ENCODE measurements around the gene PRR20E.
"Not testable (repeated sequence)": the region's sequence is repeated elsewhere in the genome, so short reads cannot be mapped to it uniquely, and the experiment has no call there.

The PRR20E gene

DNA sequence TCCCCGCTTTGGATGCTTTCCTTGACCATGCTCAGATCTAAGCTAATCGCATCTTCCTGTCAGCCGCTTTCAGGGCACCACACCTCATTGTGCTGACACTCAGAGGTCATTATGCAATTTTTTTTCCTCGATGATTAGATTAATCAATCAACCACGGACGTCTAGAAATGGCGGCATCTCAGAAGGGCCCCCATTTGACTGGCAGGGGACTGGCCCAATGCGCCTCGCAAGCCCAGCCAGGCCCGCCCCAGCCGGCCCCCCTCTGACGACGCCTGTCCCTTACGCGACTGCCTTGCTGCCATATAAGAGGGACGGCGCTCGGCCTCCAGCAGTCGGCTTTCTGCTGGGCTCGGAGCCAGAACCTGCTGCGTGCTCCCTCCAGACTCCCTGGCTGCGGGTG, at the start of gene PRR20E:
Gene PRR20E (plus strand): TSS at position 301 of the 400 bp plus-strand sequence. CDS start 387 bp downstream, outside the sequence.
- DNase-seq = not testable (repeated sequence)

DNA sequence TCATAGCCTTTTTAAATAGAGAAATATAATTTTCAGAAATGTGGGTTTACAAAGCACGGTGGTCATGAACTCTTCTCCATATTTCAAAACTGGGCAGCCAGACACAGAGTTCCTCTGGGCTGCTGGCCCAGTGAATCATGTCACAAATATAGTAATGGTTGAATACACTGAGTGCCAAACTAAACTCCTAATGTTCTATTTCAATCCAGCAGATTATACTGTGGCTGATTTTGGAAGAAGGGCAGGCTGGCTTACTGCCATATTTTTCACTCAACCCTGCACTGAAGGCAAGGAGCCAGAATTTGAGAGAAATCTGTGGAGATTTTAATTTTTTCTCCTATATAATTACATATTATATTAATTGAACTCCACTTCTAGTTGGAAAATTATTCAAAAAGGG, 43.3 kb upstream of the PRR20E start:
- no peak for DNase-seq

DNA sequence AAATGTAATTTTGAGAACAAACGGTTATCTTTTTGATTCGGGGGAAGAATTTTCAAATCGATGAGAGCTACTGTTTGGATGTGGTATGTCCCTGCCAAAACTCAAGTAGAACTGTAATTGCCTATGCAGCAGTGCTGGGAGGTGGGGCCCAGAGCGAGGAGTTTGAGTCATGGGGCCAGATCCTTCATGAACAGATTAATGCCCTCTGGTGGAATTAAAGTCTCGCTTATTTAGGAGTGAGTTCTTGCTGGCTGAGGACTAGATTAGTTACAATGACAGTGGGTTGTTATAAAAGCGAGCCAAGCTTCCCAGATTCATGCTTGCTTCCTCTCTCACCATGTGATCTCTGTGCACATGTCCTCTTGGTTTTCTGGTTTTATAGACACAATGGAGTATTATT, 38.1 kb upstream of the PRR20E start:
- DNase-seq = no peak

DNA sequence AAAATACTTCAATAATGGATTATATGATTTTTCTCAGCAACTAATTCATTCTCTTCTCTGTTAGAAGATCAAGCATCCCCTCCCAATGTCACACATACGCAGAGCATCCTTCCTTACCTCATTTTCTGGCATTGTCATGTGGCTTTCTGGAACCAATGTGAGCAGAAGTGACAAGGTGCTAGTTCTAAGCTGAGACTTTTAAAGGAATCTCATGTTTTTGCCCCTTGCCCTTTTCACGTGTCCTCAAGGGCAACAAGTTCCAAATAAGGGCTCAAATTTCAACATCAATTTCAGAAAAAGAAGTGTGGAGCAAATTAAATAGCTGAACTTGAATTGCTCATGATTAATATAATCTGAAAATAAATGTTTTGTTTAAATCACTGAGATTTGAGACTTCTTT, 30.9 kb upstream of the PRR20E start:
- DNase-seq = no peak

DNA sequence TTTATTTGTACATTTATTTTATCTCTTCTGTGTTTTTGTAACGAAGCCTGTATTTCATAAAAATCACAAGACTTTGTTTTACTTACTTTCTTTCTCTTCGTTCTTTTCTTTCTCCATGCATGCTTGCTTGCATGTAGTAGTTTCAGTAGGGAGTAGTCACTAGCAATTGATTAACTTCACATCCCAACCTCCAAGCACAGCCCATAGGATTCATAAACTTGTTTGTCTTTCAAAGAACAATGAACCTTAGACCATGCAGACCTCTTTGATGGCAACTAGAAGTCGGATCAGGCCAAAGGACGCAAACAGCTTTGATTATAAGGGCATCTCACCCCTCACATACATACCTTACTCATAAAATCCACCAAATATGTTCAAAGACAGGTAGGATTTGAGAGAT, 29.4 kb upstream of the PRR20E start:
- DNase-seq = no peak

DNA sequence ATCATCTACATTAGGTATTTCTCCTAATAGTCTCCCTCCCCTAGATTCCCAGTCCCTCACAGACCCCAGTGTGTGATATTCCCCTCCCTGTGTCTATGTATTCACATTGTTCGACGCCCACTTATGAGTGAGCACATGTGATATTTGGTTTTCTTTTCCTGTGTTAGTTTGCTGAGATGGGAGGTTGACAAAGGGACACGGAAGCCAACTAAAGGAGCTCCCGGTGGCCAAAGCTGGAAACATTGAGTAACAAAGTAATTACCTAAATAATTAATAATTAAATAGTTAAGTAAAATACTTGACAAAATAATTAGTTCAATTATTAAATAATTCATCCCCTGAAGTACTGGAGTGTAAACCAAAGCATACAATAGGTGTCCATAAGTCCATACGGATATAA, 28.0 kb upstream of the PRR20E start:
- no peak for DNase-seq

DNA sequence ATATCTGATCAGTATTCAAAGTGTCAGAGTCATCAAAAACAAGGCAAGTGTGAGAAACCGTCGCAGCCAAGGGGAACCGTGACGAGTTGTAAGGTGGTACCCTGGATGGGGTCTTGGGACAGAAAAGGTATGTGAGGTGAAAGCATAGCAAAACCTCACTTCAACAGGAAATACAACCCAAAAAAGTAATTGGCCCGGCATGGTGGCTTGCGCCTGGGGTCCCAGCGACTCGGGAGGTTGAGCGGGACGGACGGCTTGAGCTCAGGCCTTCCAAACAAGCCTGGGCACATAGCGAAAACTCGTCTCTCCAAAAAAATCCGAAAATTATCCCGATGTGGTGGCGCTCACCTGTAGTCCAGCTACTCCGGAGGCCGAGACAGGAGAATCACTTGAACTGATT, 27.2 kb upstream of the PRR20E start:
- not testable (repeated sequence) for DNase-seq

DNA sequence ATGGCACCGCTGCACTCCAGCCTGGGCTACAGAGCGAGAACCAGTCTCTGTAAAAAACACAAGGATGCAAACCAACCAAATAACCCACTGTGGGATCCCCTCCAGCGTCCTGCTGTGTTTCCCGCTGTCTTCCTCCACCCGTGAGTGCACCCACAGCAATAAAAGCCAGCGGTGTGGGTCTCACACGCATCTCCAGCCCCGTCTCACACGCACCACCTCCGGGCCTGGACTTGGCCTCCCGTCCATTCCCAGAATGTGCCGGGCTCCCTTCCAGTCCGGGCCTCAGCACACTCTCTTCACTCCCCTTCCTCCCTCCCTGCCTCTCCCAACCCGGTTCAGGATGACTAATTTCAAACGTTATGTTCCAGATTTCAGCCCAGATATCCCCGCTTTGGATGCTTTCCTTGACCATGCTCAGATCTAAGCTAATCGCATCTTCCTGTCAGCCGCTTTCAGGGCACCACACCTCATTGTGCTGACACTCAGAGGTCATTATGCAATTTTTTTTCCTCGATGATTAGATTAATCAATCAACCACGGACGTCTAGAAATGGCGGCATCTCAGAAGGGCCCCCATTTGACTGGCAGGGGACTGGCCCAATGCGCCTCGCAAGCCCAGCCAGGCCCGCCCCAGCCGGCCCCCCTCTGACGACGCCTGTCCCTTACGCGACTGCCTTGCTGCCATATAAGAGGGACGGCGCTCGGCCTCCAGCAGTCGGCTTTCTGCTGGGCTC, 26.6 kb upstream of the PRR20E start, which contains the start of gene PRR20A:
Gene PRR20A (plus strand): TSS at position 684 of the 734 bp plus-strand sequence. CDS start 387 bp downstream, outside the sequence.
- not testable (repeated sequence) for DNase-seq

DNA sequence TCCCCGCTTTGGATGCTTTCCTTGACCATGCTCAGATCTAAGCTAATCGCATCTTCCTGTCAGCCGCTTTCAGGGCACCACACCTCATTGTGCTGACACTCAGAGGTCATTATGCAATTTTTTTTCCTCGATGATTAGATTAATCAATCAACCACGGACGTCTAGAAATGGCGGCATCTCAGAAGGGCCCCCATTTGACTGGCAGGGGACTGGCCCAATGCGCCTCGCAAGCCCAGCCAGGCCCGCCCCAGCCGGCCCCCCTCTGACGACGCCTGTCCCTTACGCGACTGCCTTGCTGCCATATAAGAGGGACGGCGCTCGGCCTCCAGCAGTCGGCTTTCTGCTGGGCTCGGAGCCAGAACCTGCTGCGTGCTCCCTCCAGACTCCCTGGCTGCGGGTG, 19.8 kb upstream of the PRR20E start, which contains the start of gene PRR20B:
Gene PRR20B (plus strand): TSS at position 301 of the 400 bp plus-strand sequence. CDS start 387 bp downstream, outside the sequence.
- not testable (repeated sequence) for DNase-seq

- not testable (repeated sequence) for DNase-seq
These were observed 18.9 kb upstream of the PRR20E start for GRCh38 chr13:57148106-57148505.

DNA sequence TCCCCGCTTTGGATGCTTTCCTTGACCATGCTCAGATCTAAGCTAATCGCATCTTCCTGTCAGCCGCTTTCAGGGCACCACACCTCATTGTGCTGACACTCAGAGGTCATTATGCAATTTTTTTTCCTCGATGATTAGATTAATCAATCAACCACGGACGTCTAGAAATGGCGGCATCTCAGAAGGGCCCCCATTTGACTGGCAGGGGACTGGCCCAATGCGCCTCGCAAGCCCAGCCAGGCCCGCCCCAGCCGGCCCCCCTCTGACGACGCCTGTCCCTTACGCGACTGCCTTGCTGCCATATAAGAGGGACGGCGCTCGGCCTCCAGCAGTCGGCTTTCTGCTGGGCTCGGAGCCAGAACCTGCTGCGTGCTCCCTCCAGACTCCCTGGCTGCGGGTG, 13.2 kb upstream of the PRR20E start, which contains the start of gene PRR20C:
Gene PRR20C (plus strand): TSS at position 301 of the 400 bp plus-strand sequence. CDS start 387 bp downstream, outside the sequence.
- not testable (repeated sequence) for DNase-seq

- not testable (repeated sequence) for DNase-seq
These were observed 6.7 kb upstream of the PRR20E start, which contains the start of gene PRR20D for GRCh38 chr13:57160332-57160731. TSS of gene PRR20D (plus strand) at chr13:57160632. CDS start at chr13:57161019, 387 bp downstream.

DNA sequence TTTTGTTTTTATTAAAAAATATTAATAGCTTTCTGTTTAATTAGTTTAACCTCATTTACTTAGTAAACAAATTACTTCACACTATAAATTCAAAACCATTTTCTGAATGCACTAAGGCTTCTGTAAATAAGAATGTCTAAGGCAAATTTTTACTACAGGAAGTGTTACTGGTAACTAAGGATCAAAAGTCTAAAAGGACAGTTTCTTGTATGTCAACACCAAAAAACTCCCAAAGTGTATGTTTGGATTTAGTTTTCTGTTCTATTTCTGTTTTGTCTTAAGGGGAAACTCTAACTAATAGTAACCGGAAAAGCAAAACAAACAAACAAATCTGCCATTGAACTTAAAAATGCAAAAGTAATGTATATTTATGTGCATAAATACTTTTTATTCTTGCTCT, 24.7 kb downstream of the PRR20E start:
- no peak for DNase-seq

- no peak for DNase-seq
These were observed 46.0 kb downstream of the PRR20E start for GRCh38 chr13:57212989-57213388.

Measured in NK-92 treated with Interleukin-12 subunit alpha and Interleukin-12 subunit beta, amount 100 ng/mL, for 24 hours (cell line).